GM21423 (cell line): ENCODE data around the gene DLGAP1.
"Not testable (repeated sequence)": the region's sequence is repeated elsewhere in the genome, so short reads cannot be mapped to it uniquely, and the experiment has no call there.

Experiments used
- ATAC-seq: cut with Tn5 transposase; IDR thresholded peaks from one replicate; pipeline ENCODE4 v1.9.1; 2021; ENCODE audit warnings: mild to moderate bottlenecking, moderate library complexity; ENCODE audit not compliant: unreplicated experiment

DLGAP1 gene

DNA sequence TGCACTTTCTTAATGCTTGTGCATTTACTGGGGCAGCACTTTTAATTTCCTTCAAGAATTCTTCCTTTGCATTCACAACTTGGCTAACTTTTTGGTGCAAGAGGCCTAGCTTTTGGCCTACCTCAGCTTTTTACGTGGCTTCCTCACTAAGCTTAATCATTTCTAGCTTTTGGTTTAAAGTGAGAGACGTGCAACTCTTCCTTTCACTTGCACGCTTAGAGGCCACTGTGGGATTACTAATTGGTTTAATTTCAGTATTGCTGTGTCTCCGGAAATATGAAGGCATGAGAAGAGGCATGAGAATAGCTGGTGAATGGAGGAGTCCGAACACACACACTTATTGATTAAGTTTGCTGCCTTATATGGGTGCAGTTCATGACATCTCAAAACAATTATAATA is 354.1 kb downstream of the DLGAP1 start:
- ATAC-seq, result no peak

DNA sequence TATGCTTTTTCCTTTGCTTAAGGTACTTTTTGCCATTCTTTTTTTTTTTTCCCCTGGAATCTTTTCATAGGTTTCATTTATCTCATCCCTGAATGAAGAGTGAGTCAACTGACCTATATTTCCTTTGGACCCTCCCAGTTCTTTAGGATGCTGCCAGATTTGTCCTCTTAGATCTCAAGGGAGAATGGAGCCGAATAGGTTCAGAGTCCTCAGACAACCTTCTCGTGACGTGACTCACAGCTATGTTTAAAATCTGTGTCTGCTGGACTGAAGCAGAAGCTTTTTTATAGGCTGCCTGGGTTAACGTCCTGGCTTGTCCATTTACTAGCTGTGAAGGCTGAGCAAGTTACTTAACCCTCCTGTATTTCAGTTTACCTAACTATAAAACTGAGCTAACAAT is 358.6 kb downstream of the DLGAP1 start:
- ATAC-seq, result no peak

- no peak for ATAC-seq
Observed at GRCh38 chr18:4093676-4094075, 361.4 kb downstream of the DLGAP1 start.

- no peak for ATAC-seq
Observed at GRCh38 chr18:4084382-4084900, 370.7 kb downstream of the DLGAP1 start.

DNA sequence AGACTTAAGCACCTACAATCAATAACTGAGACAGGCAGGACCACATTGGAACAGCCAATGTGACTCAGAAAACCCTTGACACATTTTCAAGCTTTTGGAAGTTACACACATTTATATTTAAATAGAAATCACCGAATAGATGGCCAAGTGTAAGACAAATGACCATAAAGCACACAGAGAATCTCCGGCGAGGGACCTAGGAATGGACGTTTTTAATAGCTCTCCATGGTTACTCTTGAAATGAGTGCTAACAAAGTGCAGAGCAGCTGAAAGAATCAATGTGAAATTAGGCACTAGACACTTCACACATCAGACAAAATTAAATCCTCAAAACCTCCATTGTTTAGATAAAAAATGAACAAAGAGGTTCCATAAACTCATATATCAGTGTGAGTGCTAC is 376.9 kb downstream of the DLGAP1 start:
- ATAC-seq, result no peak

DNA sequence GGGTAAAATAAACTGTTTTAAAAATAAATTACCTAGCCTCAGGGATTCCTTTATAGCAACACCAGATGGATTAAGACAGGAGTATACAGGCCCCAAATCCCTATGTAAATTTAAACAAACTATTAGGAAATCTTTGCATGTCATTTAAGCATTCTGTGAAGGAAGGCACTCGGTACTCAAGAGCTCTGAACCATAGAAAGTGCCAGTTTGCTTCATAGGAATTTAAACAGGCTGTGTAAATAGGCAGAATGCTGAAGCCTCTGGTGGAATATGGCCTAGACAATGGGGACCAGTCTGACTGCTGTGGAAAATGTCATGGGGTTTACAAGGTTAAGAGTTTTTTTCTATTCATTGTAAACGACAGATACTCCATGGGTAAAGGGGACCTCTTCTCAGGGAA is 377.4 kb downstream of the DLGAP1 start:
- ATAC-seq, result no peak

- no peak for ATAC-seq
Observed at GRCh38 chr18:4077204-4077603, 377.9 kb downstream of the DLGAP1 start.

DNA sequence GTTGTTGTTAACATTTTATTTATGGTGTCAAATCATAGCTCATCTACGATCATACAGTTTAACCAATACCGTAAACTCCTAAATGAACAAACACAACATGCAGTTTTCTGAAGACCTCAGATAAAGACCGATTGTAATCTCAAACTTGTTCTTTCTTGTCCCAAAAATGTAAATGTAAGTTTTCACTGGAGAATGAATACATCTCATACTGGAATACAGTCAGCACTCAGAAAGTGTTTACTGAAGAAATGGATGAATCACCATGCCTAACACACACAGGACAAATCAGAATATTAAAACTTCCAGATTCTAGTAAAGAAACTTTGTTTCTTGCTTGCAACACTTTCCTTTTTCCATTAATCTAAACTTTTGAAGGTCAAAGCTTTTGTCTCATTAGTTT is 380.5 kb downstream of the DLGAP1 start:
- ATAC-seq, result no peak

GRCh38 chr18:4069183-4069582 is 385.9 kb downstream of the DLGAP1 start:
- no peak for ATAC-seq

DNA sequence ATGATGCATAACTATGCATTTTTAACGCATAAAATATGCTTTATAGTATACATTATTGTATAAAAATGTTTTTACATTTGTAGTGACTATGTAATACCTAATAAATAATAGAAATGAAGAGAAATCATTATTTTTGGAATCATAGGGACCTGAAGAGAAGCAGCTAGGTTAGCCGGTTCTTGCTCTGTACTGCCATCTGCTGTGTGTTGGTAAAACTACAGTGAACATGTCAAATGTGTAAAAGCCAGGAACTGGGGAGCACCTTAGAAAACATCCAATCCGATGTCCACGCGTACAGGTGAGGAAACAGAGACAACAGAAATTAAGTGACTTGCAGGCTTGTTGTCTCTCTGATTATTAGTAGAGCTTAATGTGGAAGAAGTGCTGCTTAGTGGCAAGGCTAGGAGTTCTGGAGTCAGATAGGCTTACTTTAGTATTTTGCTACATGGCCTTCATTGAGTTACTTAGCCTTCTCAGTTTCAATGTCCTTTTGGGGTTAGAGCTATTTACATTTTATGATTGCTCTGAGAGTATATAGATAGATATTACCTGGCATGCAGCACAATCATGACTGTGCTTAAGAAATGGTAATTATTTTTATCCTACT is 386.5 kb downstream of the DLGAP1 start:
- ATAC-seq, result no peak

DNA sequence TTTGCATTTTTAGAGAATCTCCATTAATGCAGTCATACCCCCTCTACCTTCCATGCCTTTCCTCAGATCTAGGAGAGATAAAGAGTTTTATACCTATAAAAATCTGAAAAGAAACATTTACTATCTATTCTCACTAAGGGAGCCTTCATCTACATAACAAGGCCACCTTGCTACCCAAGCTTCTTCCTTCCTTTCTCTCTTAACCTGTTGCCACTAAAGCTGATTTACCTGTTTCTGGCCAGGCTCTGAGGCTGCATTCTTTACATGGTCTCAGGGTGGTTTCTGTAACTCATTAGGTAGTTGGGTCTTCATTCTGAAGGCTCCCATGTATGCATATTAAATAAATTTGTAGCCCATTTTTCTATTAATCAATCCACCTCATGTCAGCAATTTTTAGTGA is 391.6 kb downstream of the DLGAP1 start:
- ATAC-seq, result no peak

DNA sequence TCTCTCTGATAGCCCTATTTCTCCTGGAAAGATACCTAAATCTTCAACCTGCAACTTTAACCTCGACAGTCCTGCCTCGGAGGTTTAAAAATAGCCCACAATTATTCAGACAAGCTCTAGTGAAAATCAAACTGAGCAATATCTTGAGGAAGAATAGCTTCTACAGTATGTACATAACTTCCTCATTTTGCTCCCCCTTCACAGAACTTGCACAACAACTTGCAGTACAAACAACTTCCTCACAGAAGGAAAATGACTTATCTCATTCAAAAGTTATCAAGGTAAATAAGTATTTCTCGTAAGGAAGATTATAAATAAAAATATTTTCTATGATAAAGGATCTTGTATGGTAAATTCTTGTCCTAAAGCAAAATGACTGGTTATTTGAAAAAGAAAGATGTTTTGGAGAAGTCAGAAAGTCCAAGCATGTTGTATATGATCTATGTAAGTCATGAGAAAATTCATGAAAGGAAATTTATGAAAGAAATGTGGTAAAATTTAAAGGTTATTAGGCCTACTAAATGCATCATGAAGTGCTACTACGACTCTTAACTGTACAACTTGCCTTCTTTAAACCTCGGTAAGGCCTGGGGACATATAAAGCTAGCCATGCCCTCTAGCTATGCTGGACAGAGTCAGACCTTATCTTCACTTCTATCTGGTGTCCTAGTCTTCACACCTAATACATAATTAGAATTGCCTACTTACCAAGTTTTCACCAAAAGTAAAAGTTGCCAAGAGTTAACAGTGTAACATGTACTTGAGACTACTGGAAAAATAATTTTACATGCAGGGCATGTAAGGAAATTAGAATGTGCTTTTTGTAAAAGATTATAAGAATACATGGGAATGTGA is 394.5 kb downstream of the DLGAP1 start:
- ATAC-seq, result no peak

DNA sequence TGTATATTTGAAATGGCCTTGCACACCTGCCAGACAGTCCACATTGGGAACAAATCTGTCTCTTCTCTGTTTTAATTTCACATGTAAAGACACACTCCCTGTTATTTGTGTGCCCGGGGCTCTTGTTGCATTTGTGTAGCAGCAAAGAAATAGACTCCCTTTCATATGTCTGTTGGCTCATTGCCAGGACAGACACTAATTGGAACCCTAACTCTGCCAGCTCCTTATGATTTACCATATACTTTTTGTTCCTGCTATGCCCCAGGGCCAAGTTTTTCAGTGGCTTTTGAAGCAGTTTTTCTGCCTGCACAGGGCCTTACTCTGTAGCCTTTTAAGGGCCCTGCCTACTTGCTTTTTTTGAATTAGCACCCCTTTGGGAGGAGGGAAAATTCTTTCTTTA is 396.9 kb downstream of the DLGAP1 start:
- no peak for ATAC-seq

DNA sequence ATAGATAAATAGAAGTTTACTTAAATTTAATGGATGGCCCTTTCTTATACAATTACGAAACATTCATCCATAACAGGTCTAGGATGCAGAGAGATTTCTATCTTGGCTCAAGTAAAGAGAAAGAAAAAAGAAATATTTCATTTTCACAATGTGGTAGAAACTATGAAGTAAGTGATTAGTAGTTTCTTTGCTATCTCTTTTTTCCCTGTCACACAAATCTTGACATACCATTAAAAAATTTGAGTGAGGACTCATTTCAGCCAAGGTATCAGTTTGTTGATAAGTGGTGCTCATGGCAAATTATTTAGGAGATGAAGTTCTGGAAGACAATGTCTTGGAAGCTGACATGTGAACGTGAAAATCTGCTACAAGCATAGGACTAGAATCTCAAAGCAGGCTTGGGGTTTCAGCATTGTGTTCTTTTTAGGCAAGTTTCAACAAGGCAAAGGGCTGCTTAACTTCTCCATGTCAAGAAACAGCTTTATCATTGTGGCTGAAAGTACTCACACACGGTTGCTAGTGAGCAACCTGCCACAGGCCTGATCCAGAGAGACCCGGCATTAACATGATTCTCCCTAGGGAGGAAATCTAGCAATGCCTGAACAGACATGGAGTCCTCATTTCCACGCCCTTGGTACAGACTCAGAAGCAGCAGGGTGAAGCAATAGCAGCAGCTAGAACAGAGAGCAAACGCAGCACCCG is 414.6 kb downstream of the DLGAP1 start:
- ATAC-seq, result no peak

DNA sequence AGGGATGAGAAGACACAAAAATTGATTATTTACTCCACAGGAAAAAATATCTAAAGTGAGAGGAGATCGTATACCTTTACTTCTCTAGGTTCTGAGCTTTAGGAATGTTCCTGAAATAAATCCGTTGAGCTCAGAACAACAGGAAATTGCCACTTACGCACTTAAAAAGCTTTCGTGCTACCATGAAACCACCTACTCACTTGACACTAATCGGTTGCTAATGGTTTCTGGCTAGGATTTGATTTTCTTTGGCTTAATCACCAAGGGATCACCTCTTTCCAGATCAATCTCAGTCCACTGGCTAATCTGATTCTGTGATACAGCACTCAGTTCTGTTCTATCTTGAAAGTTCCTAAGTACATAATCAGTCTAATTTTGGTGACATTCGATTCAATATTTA is 419.6 kb downstream of the DLGAP1 start:
- no peak for ATAC-seq

- ATAC-seq, result not testable (repeated sequence)
Observed at GRCh38 chr18:4034815-4035214, 420.3 kb downstream of the DLGAP1 start.

DNA sequence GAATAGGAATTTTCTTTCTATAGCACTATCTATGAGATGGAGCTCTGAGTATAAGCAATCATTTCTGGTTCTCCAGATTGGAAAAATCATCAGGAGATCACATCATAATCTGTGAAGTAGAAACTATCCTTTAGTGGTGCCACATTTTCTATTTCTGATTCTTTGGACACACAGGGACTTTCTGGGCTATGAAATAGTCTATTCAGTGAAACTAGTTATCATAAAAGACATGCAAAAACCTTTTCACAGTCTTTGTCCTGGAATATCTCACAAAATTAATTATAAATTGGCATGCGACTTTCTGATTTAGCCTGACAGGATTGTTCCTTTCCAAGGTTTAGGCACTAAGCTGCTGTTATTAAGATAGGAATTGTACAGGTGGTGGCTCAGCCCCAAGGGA is 428.6 kb downstream of the DLGAP1 start:
- no peak for ATAC-seq

GRCh38 chr18:4024702-4025101 is 430.4 kb downstream of the DLGAP1 start:
- ATAC-seq, result no peak

DNA sequence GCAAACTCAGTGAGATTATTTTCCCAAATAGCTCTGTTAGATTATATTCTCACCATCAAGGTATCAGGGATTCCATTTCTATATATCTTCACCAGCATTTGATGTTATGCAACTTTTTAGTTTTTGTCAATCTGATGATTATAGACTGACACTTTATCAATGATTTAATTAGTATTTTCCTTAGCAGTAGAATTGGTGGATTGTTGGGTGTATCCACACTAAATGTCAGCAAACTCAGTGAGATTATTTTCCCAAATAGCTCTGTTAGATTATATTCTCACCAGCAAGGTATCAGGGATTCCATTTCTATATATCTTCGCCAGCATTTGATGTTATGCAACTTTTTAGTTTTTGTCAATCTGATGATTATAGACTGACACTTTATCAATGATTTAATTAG is 432.4 kb downstream of the DLGAP1 start:
- ATAC-seq, result not testable (repeated sequence)

DNA sequence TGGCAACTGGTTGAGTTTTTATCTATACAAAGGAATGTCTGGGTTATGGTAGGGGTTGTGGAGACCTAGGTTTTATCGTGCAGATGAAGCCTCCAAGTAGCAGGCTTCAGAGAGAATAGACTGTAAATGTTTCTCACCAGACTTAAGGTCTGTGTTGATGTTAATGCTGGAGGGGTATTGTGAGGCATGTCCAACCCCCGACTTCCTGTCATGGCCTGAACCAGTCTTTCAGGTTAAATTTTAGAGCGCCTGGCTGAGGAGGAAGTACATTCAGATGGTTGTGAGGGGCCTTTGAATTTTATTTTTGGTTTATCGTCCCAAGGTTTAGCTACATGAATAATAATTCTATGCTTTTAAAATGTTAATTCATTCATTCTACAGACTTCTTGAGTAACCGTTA is 435.1 kb downstream of the DLGAP1 start:
- ATAC-seq, result no peak

- ATAC-seq, result peak; percentile 84
Observed at GRCh38 chr18:4017480-4017879, 437.6 kb downstream of the DLGAP1 start.
